Stimulated activated CD4-positive, alpha-beta T cell treated with anti-CD3 and anti-CD28 coated beads, TNF-alpha, amount 100 ng/mL, for 48 hours (primary cell): ENCODE measurements around the gene NHS.

Source experiments
- DNase-seq, 3 donors: peaks; one replicate each; pipeline ENCODE4 v3.0.0-alpha.2; 2020; ENCODE audit warnings: low read depth in 3 of 3

Gene NHS

DNA sequence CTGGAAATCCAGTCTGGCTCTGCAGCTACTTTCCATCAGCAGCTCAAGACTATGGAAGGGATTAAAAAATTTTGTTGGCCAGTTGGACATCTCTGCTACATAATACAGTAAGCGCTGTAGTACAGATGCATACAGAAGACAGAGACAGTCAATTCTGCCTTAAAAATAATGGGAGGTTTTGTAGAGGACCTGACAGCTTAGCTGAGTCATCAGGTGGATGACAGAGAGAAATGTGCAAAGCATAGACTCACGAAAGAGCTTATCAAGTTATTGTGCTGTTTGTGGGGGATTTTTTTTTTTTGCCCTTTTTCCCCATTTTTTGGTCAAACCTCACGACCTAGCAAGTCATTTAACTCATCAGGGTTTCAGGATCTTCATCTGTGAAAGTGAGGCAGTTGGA, 213.3 kb downstream of the NHS start:
- no peak for DNase-seq

DNA sequence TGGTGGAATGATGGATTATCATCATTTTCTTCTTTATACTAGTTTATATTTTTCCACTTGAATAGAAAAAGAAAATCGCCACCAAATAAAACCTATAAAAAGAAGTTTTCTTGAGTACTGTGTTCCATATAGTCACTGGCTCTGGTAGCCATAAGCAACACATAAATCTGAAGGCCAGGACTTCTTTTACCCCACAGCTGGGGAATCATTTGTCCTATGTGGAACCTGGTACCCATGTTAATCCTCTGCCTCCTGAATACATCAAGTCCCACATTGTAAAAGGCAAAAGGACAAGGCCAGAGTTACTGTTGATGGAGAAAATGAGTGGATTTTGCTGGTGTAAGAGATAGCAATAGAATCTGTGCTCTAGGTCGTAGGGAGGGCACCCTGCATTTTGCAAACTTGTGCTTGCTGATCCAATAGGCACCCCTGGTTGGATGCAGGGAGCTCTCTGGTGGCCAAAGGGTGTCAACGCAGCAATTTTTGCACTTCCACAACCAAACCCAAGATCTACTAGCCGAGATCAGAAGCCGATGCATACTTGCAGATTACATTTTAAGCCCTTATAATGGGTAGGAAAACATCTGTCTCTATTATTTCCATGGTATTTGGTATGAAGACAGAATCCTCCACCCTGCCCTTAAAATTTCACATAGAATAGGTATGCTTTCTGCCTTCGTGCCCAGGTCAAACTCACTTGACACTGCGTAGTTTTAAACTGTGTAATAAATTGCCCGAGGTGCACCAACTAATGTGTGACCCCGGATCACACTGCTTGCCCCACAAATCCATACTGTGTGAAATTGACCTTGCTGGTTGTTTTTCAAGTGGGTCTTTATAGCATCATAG, 216.1 kb downstream of the NHS start:
- DNase-seq = peak in 2 of 3 donors; percentile 15 to 22

DNA sequence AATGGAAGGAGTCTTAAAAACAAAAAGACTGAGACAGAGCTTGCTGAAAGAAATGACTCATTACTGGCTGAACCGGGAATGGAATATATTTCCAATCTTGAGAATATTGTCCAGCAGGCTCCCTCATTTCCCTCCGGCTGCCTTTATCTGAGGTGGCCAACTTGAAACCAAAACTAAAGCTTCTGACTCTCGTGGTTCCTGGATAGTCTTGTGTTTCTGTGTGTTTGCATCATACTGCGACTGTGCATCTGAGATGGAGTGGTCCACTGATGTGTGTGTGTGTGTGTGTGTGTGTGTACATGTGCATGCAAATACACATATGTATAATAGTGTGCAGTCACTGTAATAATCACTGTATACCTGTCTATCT, 216.7 kb downstream of the NHS start:
- DNase-seq = no peak

DNA sequence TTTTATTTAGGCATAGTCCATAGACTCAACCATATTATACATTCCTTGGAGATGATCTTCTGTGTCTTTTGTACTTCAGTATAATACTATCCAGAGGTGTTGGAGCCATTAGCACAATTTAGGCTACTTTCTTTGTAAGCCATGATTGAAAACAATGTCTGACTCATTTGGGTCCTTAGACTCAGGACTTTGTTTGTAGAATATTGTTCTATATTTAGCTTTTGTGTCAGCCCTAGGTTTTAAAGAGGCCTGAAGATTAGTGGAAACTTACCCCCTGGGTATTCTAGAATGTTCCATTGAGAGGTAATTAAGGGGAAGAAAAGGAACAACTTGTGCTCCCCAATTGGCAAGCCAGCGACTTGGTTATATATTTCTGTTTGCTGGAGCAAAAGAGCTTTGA, 217.1 kb downstream of the NHS start:
- DNase-seq = no peak

DNA sequence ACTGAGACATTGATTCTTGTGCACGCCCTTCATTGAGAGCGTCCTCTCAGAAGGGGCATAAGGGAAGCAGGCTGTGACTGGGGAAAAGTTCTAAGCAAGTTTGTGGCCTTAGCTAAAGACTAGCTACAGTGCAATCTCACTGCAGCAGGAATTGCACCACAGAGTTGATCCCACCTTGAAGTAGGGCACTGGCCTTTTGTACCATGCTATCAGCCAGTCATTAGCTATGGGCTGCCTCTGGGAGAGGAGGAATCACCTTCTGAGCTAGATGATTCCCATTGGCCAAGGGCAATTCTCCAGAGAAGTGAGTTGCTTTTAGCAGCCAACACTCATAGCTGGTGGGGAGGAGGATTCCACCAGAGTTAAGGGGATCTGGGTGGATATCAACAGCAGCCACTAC, 219.7 kb downstream of the NHS start:
- no peak for DNase-seq

DNA sequence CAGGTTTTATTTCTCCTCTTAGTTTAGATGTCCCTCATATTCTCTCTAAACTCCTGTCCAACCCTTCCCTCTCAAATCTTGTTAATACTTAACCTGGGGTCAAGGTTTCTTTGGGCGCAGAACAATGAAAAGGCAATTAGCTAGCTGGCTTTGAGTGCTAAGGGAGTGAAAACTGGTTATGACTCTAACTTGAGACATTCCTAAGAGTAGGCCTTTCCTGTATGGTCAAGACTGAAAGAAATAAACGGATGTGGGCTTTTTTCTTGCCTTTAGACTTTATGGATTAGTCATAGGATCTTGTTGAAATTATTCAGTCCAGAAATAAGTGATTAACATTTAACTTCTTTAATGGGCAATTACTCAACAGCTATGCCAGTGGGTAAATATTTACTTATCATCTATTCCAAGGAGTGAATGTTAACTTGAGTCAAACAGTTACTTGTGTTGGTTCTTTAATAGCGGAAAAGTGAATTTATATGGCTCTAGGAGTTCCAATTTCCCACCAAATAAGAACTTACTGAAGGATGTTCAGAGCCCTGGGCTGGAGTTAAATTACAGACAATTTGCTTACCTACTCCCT, 220.5 kb downstream of the NHS start:
- DNase-seq = no peak

DNA sequence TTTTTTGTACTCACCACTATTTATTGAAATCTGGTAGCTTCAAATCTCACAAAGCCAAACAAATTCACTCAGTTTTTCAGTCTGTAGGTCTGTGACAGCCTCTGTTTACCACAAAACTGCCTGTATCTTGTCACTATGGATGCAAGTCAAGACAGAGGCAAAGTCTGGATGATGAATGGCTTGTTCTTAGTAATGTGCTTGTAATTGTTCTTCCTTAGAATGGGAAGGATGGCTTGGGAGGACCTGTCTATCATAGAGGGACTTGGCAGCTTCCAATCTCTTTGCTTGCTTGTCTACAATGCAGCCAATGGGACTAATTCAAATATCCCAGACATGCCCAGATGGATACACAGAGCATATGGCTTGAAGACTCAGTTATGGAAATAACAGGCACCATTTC, 221.1 kb downstream of the NHS start:
- DNase-seq = no peak

DNA sequence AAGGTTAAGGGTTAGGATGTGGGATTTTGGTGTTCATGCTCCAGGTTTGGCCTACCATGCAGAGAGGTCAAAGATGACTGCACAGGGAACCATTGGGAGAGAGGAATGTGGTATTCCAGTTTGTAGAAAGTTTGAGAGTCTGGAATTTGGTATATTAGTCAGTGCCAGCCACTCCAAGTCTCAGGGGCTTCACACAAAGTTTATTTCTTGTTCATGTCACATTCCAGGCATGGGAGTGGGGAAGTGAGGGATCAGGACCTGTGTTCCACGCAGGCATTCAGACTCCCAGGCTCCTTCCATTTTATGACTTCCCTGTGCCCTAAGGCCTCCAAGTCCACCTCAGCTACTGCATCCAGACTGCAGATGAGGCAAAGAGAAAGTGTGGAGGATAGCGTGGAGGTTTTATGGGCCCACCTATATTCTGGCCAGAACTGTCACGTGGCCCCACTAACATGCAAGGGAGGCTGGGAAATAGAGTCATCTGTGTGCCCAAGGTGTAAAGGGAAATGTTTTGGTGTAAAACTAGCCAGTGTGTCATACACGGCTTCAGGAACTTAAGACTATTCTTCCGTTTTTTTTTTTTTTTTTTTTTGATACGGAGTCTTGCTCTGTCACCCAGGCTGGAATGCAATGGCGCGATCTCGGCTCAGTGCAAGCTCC, 221.7 kb downstream of the NHS start:
- DNase-seq = no peak

DNA sequence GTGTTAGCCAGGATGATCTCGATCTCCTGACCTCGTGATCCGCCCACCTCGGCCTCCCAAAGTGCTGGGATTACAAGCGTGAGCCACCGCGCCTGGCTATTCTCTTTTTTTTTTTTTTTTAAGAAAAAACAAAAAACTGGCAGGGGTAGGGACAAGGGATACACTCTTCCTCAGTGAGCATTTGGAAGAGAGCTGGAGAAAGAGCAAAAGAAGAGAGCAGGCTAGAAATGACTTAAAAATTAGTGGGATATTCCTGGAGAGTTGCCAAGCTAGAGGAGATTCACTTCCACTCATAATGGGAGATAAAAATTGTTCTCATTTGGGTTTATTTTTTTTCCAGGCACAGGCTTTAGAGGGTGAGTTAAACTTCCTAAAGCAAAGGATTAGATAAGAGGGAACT, 222.3 kb downstream of the NHS start:
- DNase-seq = no peak

DNA sequence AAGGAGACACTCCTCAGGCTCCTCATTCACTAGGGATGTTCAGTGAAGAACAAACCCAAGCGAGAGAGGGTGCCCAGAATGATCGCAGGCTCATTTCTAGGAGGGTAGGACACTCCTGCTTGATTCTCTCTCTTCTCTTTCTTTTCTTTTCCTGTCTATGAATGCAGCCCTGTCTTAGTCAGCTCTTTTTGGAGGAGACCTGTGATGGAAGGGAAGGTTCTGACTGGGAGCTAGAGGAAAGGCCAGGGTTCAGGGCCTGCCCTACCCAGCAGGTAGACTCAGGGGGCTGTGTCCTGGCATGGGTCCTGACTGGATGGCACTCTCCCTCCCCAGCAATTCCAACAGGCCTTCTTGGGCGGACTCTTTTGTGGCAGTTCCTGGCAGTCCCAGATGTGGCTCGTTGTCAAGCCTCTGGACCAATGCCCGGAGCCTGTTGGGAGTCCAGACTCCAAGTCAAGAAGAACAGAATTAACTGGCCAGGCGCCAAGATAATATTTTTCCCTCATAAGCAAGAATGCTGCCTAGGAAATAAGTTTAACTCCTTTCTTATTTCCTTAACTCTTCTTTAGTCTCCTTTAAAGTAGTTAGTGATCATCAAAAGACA, 222.9 kb downstream of the NHS start:
- no peak for DNase-seq

DNA sequence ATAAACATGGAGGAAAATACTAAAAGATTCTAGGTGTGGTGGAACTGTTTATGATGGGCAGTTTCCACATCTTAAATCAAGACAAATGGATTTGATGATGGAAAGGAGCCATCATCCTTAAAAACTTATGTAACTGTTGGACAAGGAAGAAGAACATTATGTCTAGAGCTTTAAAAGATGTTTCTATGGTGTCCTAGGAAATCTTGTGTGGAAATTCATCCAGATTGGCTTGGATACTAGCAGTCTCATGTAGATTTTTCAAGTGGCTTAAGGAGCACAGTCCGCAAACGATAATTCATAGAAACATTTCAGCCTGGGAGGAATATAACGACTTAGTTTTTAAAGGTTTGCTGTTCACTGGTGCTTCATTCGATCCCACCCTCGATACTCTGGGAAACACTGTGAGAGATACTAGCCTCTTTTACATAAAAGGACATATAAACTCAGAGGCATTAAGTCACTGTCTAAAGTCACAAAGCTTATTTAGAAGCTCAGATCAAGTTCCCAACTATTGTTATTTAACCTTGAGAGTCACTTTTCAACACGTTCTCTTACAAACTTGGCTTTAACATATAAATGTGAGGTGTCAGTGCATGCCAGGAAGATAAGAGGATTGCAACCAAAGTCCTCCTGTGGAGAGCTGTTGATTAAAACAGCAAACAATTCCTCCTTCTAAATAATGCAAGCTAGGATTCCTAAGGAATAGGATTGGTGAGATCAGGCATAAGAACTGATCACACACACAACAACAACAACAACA, 226.6 kb downstream of the NHS start:
- DNase-seq = no peak

DNA sequence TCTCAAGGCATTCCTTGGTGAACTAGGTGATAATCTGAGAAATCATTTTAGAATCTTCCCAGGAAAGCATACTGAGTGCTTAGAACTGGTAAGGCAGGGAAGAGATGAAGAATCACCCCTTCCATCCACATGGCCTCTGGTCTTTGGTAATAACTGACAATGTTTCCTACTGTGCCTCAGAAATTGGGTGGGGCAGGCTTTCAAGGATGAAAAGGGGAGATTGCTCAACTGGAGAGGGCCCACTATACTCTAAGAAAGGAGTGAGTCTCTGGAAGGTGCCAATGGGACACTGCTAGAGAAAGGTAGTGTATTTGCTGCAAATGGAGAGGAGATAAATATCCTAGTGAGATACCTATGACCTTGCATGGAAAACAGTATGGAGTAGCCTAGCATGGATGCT, 227.2 kb downstream of the NHS start:
- no peak for DNase-seq

DNA sequence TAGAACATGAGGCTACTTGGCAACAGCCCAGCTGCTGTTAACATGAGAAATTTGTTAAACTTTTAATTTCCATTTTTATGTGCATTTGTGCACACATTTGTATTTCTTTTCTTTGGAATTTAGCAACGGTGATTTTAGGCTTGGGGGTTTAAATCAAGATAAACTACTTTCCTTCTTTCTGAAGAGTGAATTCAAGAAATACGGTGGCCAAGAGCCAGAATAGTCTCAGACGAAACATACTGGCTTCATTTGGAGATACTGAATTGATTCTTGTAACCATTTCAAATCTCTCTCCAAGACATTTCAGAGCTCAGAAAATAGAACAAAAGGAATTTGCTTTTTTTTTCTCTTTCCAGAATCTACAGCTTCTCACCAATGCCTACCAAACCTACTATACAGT, 228.2 kb downstream of the NHS start:
- DNase-seq = no peak

DNA sequence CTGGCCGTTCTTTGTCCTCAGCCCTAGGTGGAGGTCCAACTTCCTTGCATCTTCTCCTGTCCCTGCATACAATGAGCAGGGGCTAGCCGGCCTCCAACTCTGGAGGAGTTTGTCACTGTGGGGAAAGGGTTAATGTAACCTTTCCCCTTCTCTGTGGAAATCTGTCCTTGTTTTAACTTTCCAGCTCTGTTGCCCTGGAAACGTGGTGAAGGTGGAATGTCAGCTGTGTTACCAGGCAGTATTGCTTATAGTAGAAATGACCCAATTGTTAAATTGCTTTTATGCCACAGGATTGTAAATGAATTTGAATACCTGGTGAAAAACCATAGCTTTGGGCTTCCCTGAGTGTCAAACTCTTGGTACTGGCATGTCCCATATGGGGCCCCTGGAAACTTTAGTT, 230.7 kb downstream of the NHS start:
- no peak for DNase-seq

DNA sequence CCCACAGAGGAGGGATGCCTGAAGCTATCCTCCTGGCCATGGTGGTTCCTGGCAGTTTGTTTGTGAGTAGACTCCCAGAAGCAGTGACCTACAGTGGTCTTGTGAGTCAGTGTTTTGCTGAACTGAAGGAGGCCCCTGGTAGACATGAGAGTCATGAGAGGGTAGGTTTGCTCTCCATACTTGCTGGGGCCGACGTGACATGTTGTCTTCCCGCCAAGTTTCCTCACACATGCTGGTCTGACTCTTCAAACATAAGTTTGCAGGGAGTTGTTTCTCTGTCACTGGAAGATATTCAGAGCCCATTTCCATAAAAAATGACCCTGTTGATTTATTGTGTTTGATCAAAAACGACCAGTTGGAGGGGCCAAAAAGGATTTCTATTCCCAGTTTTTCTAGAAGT, 231.2 kb downstream of the NHS start:
- DNase-seq = no peak

DNA sequence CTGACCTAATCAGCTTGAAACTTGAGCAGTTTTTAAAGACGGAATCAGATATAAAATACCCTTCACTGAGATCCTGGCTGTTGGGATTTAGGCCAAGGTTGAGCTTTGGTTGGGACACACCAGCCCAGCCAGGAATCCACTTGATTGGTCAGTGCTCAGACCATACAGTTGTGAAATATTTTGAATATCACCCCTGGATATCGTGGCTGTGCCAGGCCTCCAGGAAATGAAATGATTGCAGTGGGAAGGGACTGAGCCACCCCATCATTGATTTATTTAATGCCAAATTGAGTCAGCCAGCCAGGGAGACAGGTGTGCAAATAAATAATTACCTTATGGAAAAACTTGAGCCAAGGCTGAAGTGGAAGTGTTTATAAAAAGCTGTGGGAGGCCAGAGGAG, 233.9 kb downstream of the NHS start:
- DNase-seq = no peak

DNA sequence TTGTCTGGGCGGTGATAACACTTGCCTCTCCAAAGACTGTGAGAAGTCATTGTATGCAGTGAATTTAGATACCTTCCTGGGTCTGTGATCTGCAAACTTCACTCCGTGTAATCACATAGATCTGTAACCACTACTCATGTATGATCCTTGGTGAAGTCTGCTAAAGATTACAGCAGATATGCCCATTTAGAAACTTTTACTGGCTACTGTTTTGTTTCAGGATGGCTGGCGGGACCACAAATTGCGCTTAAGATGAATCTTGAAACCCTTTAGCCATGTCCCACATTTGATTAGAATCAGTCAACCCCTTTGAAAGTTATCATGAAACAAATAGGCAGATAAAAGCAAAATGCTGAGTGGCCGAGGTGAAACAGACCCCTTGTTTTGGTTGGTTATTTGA, 235.8 kb downstream of the NHS start:
- DNase-seq = no peak

DNA sequence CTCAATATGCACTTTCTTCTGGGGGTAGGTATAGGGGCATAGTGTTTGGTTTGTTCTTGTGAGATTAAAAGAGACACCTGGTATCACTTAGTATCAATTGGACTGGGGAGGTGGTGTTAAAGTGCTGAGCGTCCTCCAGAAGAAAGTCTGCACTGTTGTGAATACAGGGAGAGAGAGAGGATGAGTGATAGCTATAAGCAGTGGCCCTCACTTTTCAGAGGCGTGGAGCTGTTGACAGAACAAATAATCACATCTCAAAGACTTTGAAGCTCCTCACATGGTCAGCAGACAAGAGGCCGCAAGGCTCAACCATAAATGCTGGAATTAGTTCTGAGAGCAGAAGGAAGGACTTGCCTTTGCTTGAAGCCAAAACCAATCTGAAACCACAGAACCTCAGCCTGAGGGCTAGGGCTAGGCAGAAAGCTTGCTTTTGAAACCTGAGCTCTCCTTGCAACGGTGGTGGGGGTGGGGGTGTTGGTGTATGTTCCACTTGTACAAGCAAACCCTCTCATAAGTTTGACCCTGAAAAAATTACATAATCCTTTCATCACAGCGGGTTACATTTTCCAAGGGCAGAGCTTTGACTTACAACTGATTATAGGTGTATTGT, 239.1 kb downstream of the NHS start:
- DNase-seq = no peak

DNA sequence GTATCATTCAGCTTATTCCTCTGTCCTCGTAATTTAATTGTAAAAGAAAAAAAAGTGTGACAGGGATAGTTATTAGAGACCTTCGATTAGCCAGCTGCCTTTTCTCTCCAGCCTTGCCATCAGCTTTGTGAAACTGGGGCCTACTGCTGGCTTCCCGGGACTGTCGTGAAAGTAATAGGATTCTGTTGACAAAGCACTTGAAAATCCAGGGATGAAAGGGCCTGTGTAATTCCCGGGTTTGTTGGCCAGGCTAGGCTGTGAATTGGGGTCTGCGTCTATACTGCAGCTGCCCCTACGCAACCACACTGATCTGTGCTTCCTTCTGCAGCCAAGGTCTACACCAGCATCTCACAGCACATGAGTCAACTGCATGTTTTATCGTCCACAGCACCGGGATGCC, 241.9 kb downstream of the NHS start:
- DNase-seq = no peak

DNA sequence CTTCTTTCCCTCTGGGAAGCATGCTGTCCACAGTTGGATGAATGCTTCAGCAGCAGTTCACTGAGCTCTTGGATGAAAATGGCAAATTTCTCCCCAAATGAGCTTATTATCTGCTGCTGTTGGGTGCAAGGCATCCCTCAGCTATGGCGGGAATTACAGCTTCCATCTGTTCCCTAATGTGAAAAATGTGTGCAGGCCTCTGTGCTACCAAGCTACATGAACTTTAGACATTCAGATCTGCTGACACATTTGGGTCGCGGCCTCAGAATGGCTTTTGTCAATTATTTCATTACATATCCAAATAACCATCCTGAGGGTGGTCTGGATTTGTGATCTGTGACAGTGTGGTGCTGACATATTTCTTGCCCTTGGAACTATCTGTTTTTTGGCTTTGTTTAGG, 242.8 kb downstream of the NHS start:
- DNase-seq = no peak

DNA sequence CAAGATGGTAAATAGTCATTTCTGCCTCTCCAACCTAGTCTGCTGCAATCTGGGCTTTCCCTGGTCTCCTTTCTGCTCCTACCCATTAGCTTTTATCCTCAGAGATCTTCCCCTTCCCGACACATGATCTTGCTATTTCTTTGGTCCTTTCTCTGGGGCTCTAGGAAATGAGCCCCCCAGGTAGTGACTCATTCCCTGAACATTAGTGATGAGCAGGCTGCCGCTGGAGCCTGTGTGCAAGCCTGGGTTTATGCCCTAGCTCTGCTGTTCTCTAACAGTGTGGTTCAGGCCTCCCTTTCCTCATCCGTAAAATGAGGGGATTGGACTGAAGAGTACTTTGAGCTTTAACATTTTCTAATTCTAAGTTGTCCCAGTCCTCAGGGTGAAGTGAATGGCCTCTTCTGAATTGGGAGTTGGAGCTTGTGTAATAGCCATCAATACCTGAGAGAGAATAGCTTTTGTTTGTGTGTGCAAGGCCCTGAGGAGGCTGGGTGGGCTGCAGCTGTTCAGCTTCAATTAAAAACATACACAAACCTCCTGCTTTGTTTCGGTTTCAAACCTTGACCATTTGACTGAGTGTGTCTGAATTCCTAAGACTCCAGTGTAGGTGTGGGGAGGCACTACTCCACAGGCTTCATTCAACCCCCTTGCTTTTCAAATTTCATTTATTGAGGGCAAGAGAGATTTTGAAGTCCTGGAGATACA, 246.7 kb downstream of the NHS start:
- DNase-seq = no peak
